Left renal cortex interstitium (tissue), 4 donors: Measurements from ENCODE around the gene ABCA1. TPM values are rescaled to one million over a fixed set of nuclear protein-coding genes. Genes with fewer than 3 reads are reported as not detected.
"Not testable (repeated sequence)": the region's sequence is repeated elsewhere in the genome, so short reads cannot be mapped to it uniquely, and the experiment has no call there.

Experiments
- DNase-seq, 4 donors: peaks; one replicate each; pipeline ENCODE4 v3.0.0-alpha.2; 2013; ENCODE audit warnings: low read depth in 4 of 4, low spot score in 2 of 4, missing footprints in 1 of 4
- polyA plus RNA-seq, 4 donors: library from polyadenylated mRNA; unstranded; fragments of 120-200 nt; gene quantifications; one replicate each; pipeline ENCODE4 v1.2.1, GENCODE V29; 2013; ENCODE audit not compliant: insufficient read length in 4 of 4

ABCA1 gene
- polyA plus RNA-seq, 4 donors: 7.2 to 12.0 (median 8.7) TPM

DNA sequence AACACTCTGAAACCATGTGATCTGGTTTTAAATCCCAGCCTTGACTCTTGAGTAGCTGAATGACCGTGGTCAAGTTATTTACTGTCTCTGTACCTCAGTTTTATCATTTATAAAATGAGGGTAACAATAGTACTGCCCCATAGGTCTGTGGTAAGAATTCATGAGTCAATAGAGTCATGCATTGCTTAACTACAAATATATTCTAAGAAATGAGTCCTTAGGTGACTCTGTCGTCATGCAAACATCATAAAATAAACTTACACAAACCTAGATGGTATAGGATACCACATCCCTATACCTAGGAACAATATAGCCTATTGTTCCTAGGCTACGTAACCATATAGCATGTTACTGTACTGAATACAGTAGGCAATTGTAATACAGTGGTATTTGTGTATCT, 20.3 kb upstream of the ABCA1 start:
- DNase-seq: no peak

DNA sequence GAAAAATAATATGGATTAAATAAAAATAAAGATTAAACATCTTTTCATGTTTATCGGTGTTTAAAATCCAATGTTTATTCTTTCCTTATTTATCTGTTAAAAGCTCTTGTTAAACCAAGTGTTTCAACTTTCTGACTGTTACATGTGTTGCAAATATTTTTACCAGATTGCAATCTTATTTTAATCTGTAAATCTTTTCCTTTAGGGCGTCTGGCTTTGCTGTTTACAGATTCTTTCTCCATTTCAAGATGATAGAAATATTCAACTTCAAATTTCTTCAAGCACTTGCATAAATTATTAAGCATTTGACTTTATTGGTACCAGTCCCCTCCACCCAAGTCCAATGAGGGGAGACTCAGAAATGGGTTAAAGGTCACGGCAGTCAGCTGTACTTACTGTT, 16.9 kb upstream of the ABCA1 start:
- DNase-seq: no peak

DNA sequence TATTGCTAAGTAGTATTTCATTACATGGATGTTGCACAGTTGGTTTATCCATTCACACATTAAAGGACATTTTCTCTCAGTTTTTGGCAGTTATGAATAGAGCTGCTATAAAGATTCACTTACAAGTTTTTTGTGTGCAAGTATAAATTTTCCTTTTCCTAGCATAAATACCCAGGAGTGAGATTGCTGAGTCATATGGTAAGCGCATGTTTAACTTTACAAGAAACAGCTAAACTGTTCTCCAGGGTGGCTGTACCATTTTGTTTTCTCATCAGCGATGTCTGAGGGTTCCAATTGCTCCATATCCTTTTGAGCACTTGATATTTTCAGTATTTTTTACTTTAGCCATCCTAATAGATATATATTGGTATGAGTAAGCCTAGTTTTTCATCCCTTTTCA, 16.4 kb upstream of the ABCA1 start:
- no peak for DNase-seq

DNA sequence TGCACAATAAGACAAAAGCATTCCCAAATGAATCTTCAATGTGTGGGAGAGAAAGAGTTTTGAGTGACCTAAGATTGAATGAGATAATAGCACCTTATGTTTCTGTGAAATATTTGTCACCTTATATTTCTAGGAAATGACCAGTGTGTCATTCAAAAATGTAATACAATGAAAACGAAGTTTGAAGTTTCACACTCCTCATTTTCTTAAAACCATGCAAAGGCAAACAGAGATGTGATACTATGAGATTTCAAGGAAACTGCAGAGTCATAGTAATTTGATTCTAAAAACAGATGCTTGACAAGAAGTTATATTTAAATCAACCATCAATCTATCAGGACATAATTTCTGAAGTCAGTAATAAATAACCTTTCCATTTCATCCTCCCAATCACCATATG, 13.6 kb upstream of the ABCA1 start:
- DNase-seq: no peak

DNA sequence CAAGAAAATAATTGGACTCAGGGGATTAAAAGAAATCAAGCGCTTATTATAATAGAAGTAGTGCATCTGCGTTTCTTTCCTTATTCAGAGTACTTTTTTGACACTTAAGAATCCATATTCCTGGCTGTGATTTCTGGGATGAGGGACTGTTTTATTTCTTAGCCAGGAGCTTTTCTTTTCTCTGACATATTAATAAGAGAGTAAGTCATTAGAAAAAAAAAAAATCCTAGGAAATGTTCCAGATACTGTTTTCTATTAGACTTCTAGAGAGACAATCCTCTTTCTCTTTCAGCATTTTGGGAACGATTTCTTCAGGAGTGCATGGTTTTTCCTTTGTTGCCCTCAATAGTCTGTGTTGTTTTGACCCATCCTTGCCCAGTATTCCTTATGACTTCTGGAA, 8.3 kb upstream of the ABCA1 start:
- no peak for DNase-seq

DNA sequence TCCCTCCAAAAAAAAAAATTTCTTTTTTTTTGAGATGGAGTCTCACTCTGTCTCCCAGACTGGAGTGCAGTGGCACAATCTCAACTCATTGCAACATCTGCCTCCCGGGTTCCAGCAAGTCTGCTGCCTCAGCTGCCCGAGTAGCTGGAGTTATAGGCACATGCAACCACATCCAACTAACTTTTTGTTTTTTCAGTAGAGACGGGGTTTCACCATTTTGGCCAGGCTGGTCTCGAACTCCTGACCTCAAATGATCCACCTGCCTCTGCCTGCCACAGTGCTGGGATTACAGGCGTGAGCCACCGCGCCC, 7.5 kb upstream of the ABCA1 start:
- not testable (repeated sequence) for DNase-seq

DNA sequence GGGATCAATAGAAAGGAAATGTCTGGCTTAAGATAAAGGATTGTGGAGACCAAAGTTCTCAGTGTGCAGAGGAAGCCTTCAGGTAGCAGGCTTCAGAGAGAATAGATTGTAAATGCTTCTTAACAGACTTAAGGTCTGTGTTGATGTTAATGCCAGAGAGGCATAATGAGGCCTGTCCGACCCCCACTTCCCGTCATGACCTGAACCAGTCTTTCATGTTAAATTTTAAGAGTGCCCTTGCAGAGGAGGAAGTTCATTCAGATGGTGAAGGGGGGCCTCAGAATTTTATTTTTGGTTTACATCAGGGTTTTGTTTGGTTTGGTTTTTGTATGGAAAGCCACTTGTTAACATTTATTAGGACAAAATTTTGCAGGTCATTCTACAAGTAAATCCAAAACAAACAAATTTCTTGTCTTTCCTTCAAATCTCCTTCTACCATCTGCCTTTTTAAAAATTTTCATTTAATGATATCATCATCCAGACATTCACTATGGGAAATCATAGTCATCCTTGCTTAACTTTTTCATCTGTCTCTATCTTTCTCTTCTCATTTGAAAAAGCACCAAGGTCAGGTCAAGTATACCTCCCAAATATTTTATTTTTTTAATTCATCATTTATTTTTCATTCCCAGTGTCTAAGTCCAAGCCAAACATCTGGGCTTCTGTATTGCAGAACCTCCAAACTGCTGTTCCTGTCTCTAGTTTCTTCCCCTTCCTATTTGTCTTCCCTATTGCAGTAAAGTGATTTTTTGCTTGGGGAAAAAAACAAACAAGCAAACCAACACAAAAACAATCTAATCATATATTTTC, 6.9 kb upstream of the ABCA1 start:
- DNase-seq: no peak

DNA sequence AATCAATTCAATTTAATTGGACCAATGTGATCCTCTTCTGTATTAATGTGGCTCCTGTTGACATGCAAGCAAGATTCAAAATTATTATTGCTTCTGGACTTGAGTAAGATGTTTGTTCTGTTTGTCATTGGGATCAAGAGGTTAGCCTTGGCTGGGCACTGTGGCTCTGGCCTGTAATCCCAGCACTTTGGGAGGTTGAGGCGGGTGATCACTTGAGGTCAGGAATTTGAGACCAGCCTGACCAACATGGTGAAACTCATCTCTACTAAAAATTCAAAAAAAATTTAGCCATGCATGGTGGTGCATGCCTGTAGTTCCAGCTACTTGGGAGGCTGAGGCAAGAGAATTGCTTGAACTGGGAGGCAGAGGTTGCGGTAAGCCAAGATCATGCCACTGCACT, 5.1 kb upstream of the ABCA1 start:
- not testable (repeated sequence) for DNase-seq

DNA sequence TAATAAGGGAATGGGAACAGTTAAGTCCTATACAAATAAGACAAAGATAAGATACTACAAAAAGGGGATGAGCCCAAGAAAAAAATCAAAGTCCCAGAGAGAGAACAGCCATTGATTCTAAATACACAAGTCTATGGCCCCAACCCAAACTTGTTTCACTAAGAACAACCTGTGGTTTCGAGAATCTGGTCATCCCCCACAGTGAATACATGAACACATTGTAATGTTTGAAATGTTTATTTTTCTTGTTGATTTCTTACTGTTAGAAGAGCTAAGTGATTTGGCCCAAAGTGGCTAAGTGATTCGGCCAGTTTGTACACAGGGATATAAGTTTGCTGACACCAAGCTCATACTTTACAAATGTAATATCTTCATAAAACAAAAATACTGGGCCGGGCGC, 3.3 kb upstream of the ABCA1 start:
- no peak for DNase-seq

DNA sequence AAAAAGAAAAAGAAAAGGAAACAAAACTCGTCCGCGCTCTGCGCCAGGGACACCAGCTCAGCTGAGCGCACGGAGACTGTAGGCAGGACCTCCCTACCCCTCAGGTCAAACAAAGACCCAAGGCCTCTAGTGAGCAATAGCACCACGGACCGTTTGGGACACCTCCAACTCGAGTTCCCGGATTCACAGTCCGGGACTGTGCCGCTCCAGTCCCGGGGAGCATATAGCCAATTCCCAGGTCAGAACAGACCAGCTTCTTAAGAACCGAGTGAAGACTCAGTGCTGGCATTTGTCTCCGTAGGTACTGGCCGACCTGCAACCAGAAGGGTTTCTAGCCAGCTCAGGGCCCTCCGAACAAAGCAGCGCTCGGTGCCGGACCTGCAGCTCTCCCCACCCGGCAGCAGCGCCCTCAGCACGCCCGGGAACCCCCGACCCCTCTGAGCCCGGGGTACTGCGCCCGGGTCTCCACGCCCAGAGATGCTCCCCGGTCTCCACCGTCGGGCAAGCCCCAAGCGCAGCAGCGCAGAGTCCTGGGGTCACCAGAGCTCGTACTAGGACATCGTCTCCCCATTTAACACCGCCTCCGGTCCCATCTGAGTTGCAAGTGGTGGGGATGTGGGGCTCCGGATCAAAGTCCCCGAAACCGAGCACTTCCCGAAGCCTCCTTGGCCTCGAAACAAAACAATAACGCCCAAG, 591 bp downstream of the ABCA1 start:
- peak in 2 of 4 donors; percentile 48 to 51 for DNase-seq

DNA sequence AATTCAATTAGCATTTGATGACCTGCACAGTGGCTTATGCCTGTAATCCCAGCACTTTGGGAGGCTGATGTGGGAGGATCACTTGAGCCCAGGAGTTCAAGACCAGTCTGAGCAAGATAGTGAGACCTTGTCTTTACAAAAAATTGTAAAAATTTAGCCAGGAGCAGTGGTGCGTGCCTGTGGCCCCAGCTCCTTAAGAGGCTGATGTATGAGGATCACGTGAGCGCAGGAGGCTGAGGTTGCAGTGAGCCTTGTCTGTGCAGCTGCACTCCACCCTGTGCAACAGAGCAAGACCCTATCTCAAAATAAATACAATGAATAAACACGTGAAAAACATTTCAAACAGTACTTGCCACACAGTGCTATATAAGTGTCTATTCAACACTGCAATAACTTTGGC, 4.2 kb downstream of the ABCA1 start:
- DNase-seq: no peak

DNA sequence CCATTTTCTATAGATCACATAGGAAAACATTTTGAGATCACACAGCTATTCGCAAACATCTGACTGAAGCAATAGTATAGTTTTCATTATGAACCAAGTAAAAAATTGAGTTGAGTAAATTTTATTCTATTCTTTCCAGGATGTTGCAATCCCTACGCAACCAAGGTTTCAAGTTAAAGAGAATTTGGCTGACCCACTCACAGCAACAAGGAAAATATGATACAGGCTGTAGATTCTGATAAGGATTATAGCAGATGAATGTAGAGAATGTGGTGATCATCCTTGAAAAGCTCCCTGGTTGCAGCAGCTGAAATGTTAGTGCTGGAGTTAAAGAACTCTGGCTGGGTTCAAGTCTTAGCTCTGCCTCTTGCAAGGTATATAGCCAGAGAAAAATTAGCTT, 4.7 kb downstream of the ABCA1 start:
- no peak for DNase-seq

DNA sequence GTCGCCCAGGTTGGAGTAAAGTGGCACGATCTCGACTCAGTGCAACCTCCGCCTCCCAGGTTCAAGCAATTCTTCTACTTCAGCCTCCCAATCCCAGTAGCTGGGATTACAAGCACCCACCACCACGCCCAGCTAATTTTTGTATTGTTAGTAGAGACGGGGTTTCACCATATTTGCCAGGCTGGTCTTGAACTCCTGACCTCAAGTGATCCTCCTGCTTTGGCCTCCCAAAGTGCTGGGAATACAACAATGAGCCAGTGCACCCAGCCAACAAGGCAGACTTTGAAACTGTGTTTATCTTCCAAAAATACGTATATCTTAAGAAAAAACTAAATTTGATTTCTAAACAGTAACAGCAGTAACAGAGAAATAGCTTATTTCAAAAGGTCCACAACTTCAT, 5.2 kb downstream of the ABCA1 start:
- not testable (repeated sequence) for DNase-seq

DNA sequence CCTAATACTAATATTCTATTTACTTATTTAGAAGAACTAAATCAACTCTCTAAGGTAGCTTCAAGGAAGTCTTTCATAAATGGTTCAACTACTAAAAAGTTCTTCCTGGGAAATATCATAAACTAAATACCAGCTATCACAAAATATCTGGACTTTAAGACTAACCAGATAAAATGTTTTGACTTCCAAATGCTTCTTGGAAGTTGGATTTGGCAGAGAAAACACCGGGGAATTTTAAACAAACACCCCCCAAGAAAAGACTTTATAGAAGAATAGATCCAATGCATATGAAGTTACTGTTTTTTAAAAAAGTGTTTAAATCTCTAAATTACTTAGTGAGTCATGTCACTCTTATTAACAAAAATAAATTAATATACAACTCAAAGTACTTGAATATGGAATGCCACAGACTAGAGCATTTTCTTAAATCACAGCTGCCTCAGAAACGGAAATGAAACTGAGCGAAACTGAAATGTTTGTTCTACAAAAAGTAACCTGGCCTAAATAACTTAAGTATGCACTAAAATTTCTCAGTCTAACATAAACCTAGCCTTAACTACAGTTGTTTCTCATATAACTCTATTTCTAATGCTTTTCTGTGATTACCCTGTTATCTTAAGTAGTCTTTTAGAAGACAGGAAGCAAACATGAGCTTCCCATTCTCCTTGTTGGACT, 6.8 kb downstream of the ABCA1 start:
- DNase-seq: no peak

DNA sequence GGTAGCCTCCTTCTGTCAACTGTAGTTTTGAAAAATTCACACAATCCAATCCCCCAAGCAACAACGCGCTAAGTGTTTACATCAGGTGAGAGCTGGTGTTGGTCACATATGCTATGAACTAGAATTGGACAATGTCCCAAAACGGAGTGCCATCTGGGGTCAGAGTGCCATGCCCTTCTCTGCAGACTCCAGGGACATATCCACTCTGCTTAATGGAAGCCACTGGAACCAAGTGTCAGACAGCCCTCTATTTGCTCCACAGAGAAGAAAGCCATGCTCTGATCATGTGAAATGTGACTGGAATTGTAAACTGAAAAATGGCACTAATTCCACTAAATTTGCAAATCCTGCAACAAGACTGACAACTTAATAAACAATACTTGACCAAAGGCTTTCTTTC, 12.2 kb downstream of the ABCA1 start:
- DNase-seq: no peak

DNA sequence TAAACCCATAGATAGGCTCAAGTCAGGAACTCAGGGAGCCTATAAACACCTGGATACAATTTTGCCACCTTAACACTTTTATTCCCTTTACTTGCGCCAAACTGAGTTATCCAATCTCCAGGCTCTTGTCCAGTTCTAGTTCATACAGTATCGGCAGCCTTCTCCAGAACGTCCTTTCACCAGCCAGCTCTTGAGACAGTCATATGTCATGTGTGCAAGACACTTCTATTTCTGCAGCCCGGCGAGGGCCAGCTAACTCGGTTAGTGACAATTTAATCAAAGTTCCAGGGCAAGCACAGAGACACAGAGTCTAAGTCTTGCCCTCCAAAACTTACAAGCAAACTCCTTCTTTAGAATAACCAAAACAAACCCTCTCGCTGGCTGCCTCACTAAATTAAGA, 12.9 kb downstream of the ABCA1 start:
- no peak for DNase-seq

DNA sequence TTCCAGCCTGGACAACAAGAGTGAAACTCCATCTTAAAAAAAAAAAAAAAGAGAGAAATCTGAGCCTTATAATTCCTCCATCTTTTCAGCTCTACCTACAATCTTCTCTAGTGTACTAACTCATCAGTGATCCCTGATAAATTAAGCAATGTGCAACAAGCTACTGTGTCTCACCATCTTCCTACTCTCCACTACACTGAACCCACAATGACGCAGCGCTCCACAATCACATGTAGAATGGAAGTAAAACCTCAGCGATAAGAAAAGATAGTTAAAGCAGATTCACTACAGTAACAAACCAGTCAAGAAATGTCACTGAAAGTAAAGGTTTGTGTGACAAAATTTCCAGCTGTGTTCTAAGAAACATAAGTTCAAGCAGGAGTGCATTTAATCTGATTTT, 13.5 kb downstream of the ABCA1 start:
- DNase-seq: no peak

DNA sequence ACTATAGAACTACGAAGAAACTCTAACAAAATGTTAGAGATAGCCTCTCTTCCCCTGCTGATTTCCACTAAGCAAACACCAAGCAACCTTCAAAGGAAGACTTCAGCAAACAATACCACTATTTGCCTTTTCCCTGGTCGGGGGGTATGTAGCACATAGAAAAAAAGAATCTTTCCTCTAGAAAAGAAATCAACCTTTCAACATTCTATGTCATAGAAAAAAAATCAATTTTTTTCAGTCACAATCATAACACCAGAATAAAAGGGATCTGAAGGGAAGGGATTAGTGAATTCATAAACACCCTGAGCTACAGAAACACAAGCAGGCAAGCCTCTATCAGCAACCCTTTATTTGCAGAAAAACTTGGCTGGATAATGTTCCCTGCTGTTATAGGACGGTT, 15.3 kb downstream of the ABCA1 start:
- no peak for DNase-seq

DNA sequence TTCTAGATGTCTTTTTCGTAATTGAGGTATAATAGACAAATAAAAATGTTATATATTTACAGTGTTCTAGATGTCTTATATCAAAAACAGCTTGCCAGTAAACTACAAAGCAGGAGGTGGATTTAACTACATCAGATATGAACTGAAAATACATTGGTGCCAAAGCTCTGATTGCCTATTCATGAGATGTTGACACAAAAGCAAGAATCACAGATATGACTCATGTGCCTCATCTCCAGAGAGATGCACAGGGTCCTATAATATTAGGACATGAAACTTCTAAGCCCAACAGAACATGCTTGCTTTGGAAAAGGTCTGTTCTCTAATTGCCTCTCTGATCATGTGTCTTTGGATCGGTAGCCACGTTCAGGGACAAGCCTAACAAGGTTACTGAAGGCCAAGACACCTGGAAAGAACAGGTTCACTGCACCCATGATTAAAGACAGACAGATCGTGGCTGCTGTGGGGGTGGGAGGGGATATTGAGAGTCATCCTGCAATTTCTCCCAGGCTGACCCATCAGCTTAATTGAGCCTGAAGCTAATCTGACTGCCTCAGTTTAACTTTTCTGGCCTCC, 16.8 kb downstream of the ABCA1 start:
- DNase-seq: no peak

DNA sequence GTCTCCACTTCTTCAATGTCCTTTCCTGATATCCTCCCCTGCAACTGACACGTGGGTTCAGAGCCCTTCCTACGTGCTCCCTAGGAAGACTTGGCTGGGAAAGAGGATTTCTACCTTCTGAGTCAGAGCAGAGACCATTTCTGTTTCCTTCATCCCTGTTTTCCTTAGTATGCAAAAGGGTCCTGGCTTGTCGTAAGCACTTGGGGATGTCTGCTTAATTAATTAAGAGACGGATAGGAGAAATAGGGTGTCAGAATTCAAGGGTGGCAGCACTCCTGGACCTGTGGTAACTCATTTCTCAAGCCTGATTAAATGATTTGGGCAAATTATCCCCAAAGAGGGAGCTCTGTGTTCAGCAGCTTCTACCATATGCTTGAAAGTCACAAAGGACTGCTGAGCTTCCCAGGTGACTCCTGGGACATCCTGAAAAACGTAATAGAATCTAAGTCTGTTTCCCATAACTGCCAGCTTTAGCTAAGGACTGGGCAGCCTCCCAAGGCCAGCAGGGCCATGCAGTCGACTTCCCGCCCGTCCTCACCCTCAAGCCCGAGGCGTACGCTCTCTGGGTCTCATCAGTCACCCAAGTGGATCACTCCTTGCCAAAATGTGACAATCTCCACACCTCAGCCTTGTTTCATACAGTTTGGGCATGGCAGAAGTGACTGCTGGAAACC, 20.5 kb downstream of the ABCA1 start:
- DNase-seq: no peak
